ENCODE data around the gene PRDM8. TPM values are rescaled to one million over a fixed set of nuclear protein-coding genes. Genes with fewer than 3 reads are reported as not detected.

PRDM8 gene
- total and polyA plus RNA-seq, 10 donors = 0.99 to 5.1 (median 3.0) TPM

DNA sequence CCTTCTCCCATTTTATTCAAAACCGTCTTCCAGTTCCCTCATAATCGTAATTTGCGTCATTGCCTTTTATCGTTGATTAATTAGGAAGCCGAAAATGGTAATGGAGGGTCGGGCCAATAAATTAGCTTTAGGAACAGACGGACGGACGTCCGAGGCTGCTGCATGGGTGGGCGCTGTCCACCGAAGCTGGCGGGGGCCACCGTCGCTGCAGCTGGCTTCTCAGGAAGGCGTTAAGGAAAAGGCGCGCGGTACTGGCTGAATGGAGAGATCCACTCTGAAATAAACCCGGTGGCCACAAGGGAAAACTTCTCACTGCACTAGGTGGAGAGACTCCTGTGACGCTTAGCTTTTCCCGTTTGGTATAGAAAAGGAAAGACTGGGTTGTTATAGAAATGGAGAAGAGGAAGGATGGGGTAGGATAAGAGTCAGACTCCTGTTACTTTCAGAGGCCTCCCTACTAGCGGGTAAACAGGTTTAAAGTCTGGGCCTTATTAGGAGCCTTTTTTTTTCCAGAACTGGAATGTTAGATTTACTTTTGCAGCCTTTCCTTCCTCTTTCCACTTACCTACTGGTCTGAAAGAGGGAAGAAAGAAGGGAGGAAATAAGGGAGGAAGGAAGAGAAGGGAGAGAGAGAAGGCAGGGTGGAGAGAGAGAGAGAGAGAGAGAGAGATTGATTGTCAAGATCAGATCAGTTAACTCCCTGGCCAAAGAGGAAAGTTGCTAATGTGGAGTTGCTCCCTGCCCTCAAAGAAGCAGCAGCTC lies 11.3 kb upstream of the PRDM8 start:
- no peak for DNase-seq
- intact Hi-C loops (cut with DNase I; ENCODE audit: low total_unique reads) = loop anchor here (10.0 kb wide), 1 partner anchor 61 kb away; no protein-coding TSS in a partner anchor
- H3K27me3 ChIP-seq (replicated peaks in 1 of 7) = peaks cover 0 to 65% (median 56%) of the 10 kb centered on the region in 7 donors
- H3K36me3 ChIP-seq = no peaks in the 10 kb centered on the region
- peaks cover 21 to 70% (median 40%) of the 10 kb centered on the region in 6 donors for H3K4me1 ChIP-seq
- no peaks in the 10 kb centered on the region for H3K9me3 ChIP-seq
- no peak overlapping the region for H3K27ac ChIP-seq
- peak overlapping the region in 7 of 8 donors; percentile 46 to 72 (median 56) for H3K4me3 ChIP-seq
- WGBS, 5 donors = 14 to 25% (median 22%) methylated on average over 23 of the region's 23 CpGs
- TF ChIP-seq POLR2AphosphoS5 (IDR thresholded peaks at IDR 0.05) (no peak), POLR2A (IDR thresholded peaks at IDR 0.05) (no peak)
- TF ChIP-seq, protein P1, sequence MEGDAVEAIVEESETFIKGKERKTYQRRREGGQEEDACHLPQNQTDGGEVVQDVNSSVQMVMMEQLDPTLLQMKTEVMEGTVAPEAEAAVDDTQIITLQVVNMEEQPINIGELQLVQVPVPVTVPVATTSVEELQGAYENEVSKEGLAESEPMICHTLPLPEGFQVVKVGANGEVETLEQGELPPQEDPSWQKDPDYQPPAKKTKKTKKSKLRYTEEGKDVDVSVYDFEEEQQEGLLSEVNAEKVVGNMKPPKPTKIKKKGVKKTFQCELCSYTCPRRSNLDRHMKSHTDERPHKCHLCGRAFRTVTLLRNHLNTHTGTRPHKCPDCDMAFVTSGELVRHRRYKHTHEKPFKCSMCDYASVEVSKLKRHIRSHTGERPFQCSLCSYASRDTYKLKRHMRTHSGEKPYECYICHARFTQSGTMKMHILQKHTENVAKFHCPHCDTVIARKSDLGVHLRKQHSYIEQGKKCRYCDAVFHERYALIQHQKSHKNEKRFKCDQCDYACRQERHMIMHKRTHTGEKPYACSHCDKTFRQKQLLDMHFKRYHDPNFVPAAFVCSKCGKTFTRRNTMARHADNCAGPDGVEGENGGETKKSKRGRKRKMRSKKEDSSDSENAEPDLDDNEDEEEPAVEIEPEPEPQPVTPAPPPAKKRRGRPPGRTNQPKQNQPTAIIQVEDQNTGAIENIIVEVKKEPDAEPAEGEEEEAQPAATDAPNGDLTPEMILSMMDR (IDR thresholded peaks at IDR 0.05 in 8 of 11, conservative IDR thresholded peaks at IDR 0.05 in 3 of 11) = no peak

DNA sequence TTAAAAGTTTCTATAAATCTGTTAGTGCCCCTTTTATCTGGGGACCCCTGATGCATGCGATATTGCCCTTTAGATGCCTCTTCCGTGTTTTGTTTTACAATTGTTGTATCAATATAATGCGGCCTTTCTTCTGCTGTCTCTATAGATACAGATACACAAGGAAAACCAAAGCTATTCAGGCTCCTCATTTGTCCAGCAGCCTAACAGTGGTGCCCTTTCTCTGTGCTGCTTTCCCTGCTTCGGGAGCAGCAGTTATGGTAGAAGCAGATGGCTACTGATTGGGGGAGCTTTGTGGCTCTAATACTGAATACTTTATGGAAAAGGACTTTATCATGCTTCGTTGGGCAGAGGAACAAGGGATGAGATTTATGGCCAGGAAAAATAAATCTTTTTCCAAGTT lies 10.6 kb upstream of the PRDM8 start:
- DNase-seq = no peak
- 54 to 79% (median 71%) methylated on average over 5 of the region's 5 CpGs for WGBS, 5 donors
- Histone ChIP-seq H3K4me3 (no peak overlapping the region), H3K27ac (no peak overlapping the region), H3K9me3 (no peaks in the 10 kb centered on the region), H3K36me3 (no peaks in the 10 kb centered on the region), H3K27me3 (replicated peaks in 1 of 7) (peaks cover 0 to 70% (median 58%) of the 10 kb centered on the region in 7 donors), H3K4me1 (peaks cover 21 to 63% (median 39%) of the 10 kb centered on the region in 6 donors)
- intact Hi-C loops (cut with DNase I; ENCODE audit: low total_unique reads) = loop anchor here (10.0 kb wide), 1 partner anchor 62 kb away; no protein-coding TSS in a partner anchor
- no peak for TF ChIP-seq POLR2AphosphoS5 (IDR thresholded peaks at IDR 0.05)
- no peak for TF ChIP-seq POLR2A (IDR thresholded peaks at IDR 0.05)
- TF ChIP-seq, protein P1 (IDR thresholded peaks at IDR 0.05 in 8 of 11, conservative IDR thresholded peaks at IDR 0.05 in 3 of 11) = no peak

DNA sequence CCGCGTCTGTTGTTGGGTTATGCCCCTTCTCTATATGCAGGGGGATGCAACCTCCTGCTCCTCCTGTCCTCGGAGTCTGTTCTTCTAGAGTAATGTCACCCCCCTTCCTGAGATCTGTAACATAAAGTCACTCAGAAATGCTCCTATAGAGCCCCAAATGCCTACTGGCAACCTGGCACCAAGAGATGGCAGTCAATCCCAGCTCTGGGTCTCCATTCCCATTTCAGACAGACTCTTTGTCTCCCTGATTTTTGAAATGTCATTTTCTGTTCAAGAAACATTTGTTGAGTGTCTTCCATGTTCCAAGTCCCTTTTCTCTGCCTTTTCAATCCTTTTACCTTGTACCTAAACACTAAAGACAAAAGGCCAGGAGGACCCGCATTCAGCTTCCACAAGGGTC lies 9.6 kb upstream of the PRDM8 start:
- WGBS, 5 donors = 72 to 81% (median 76%) methylated on average over 4 of the region's 4 CpGs
- no peak for TF ChIP-seq POLR2A (IDR thresholded peaks at IDR 0.05)
- TF ChIP-seq POLR2AphosphoS5 (IDR thresholded peaks at IDR 0.05) = no peak
- TF ChIP-seq, protein P1 (IDR thresholded peaks at IDR 0.05 in 8 of 11, conservative IDR thresholded peaks at IDR 0.05 in 3 of 11) = no peak
- intact Hi-C loops (cut with DNase I; ENCODE audit: low total_unique reads) = loop anchor here (10.0 kb wide), 1 partner anchor 63 kb away; no protein-coding TSS in a partner anchor

GRCh38 chr4:80188457-80188800 lies 8.9 kb upstream of the PRDM8 start:
- TF ChIP-seq POLR2AphosphoS5 (IDR thresholded peaks at IDR 0.05) (no peak), POLR2A (IDR thresholded peaks at IDR 0.05) (no peak)
- TF ChIP-seq, protein P1 (IDR thresholded peaks at IDR 0.05 in 8 of 11, conservative IDR thresholded peaks at IDR 0.05 in 3 of 11) = no peak
- no peak for DNase-seq
- H3K9me3 ChIP-seq = no peaks in the 10 kb centered on the region
- peaks cover 8 to 46% (median 22%) of the 10 kb centered on the region in 6 donors for H3K4me1 ChIP-seq
- no peak overlapping the region for H3K27ac ChIP-seq
- H3K4me3 ChIP-seq = no peak overlapping the region
- WGBS, 5 donors = 56 to 71% (median 60%) methylated on average over 11 of the region's 11 CpGs
- intact Hi-C loops (cut with DNase I; ENCODE audit: low total_unique reads) = loop anchor here (10.0 kb wide), 1 partner anchor 64 kb away; no protein-coding TSS in a partner anchor
- no peaks in the 10 kb centered on the region for H3K36me3 ChIP-seq
- peaks cover 0 to 88% (median 58%) of the 10 kb centered on the region in 7 donors for H3K27me3 ChIP-seq (replicated peaks in 1 of 7)

More for the DNA sequence above, 9.6 kb upstream of the PRDM8 start:
- Histone ChIP-seq H3K27me3 (replicated peaks in 1 of 7) (peaks cover 0 to 80% (median 58%) of the 10 kb centered on the region in 7 donors), H3K4me3 (no peak overlapping the region), H3K36me3 (no peaks in the 10 kb centered on the region), H3K4me1 (peaks cover 15 to 53% (median 29%) of the 10 kb centered on the region in 6 donors), H3K27ac (no peak overlapping the region), H3K9me3 (no peaks in the 10 kb centered on the region)
- no peak for DNase-seq

Data from spleen (tissue), 11 donors.